LNCAP (cell line): ENCODE data around the gene C5orf46.

Experiments
- TF ChIP-seq, protein P1 (sequence below): fragments of 450-650 bp; IDR thresholded peaks from 2 replicates; pipeline ENCODE4 v1.5.1; 2017; ENCODE audit warnings: mild to moderate bottlenecking

C5orf46 gene

DNA sequence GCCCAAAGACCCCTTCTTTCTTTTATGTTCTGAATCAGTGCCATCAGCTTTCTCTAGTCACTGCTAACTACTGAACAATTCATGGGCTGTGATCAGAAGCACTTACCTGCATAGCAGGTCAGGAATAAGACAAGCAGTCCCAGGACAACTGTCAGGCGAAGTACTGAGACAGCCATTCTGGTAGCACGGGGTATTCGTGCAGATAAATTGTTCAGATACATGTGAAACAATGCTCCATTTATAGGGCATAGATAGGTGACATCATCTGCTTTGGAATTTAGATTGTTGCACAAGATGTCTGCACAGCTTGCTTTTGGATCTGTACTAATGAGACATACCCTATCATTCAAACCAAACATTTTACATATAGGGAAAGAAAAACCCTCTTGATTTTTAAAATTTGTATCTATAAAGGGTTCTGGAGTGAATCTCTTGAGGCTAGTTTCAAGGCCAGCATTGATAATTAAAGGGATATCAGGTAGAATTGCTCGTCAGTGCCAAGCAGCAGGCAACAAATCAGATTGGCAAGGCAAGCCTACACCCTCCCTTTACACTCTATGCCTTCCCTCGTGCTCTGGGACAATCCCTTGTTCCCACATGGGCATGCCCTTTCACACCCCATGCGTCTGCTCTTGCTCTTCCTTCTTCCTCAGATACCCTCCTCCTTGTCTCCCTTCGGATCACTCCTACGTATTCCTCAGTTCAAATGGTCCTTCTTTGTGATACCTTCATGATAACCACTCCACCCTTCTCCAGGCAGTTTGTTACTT is at the start of gene C5orf46:
Gene C5orf46 (minus strand): TSS at position 213 of the 770 bp plus-strand sequence. CDS start 37 bp downstream, at position 176.
- TF ChIP-seq, protein P1, sequence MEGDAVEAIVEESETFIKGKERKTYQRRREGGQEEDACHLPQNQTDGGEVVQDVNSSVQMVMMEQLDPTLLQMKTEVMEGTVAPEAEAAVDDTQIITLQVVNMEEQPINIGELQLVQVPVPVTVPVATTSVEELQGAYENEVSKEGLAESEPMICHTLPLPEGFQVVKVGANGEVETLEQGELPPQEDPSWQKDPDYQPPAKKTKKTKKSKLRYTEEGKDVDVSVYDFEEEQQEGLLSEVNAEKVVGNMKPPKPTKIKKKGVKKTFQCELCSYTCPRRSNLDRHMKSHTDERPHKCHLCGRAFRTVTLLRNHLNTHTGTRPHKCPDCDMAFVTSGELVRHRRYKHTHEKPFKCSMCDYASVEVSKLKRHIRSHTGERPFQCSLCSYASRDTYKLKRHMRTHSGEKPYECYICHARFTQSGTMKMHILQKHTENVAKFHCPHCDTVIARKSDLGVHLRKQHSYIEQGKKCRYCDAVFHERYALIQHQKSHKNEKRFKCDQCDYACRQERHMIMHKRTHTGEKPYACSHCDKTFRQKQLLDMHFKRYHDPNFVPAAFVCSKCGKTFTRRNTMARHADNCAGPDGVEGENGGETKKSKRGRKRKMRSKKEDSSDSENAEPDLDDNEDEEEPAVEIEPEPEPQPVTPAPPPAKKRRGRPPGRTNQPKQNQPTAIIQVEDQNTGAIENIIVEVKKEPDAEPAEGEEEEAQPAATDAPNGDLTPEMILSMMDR = no peak

DNA sequence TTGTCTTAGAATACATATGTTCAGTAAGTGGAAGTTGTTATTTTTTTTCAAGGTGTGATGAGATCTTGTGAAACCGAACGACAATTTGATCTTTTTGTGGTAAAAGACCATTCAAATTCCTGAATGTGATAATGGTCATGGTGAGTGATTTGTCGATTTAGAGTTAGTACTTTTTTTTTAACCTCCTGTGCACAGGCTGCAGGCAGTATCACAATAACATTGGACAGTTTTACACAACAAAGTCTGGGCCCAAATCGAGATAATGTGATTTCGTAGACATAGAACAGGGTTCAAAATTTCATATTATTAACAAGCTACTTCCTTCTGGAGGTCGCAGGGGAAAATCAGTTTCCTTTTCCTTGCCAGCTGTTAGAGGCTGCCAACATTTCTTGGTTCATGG is 48.6 kb upstream of the C5orf46 start:
- TF ChIP-seq, protein P1 = no peak

DNA sequence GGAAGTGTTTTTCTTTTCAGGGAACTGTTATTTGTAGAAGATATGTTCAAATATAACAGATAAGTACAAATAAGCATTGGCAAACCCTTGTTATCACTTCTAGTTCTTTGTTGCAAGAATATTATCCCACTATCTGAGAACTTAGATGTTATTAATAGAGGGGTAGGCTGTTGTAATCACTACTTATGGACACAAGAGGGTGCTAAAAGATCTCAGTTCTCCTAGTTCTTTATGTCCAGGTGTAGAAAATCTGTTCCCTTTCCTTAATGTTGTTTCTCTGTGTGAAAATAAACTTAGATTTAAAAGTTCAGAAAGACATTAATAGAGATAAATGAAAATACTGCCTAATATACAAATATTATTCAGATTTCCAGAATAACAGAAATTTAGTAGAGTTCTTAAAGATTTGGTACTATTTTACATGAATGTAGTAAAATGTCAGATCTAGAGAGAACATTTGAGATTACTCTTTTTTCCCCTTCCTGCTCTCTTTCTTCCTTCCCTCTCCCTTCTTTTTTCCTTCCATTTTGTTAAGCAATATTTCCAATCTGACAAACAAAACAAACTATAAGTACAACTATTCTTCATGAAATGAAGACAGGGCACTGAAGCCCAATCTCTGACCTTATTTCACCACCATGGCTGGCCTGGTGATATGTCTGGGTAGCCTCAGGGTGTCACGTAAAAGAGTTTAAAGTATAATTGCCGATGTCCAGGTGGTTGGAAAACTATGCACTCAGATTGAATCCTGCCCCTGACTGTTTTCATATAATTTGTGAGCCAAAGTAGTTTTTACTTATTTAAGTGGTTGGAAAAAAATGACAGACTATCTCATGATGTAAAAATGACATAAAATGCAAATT is 43.6 kb upstream of the C5orf46 start:
- TF ChIP-seq, protein P1 = peak; percentile 78

DNA sequence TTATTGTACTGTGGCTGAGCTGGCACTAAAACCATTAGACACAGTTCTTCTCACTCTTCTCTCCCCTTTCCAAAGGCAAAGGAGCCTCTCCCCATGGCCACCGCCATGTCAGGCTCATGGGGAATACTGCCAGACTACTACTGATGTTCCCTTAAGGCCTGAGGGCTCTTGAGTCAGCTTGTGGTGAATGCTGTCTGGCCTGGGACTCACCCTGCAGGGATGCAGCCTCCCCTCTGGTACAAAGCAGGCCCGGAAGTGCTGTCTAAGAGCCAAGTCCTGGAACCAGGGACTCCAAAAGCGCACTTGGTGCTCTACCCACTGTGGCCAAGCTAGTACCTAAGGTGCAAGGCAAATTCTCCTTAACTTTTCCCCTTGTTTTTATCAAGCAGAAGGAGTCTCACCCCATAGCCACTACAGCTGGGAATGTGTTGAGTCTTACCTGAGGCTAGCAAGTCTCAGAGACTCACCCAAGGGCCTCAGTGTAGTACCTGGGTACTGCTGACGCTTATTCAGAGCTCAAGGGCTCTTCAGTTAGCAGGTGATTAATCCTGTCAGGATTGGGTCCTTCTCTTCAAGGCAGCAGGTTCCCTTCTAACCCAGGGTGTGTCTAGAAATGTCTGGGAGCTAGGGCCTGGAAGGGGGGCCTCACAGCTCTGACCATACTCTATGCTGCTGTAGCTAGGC is 33.2 kb upstream of the C5orf46 start:
- TF ChIP-seq, protein P1 = no peak

DNA sequence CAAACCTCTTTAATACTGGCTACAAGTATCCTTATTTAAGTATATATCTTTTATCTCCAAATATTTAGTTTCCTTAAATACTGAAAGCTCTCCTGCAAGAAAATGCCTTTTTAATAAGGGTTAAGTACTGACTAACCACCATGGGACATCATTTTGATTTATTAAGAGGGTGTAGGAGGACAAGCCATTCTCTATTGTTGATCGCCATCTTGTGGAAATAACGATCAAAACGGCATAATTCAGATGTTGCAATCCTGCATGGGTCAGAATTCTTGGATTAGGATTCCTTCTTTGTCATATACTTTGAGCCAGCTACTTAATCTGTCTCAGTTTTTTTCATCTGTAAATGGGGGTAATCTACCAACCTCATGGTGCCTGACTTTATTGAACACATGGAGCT is 28.7 kb upstream of the C5orf46 start:
- TF ChIP-seq, protein P1 = peak; percentile 60

DNA sequence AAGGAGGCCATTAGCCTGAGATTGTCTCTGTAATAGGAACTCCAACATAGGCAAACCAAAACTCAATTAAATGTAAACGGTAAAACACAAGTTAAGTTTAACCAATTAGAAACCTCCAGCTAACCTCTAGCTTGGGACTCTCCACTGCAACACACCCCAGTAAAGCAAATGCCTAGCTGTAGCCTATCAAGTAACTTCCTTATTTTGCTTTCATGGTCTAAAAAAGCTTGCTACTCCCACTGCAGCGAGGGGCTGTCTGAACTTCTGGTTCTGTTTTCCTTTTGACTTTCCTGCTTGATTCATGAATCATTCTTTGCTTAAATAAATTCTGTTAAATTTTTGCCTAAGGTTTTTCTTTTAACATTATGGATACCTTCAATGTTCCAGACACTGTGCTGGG is 24.4 kb upstream of the C5orf46 start:
- TF ChIP-seq, protein P1 = no peak

DNA sequence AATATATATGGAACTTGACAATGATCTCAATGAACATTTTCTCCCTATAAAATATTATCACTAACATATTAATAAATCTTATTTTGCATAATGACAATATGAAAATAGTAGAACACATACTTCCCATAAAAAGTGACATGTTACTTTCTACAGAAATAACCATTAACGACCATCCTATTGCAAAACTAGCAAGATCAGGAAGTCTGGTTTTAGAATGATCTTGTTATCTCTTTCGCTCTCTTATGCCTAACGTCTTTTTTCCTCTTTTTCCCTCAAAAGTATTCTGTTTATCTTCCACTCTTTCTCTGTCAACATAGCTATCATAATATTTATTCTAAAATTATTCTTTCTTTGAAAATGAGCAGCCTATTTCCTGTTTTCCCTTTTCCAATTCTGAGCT is 21.6 kb upstream of the C5orf46 start:
- TF ChIP-seq, protein P1 = no peak
